ENCODE data around the gene ACVRL1. TPM values are rescaled to one million over a fixed set of nuclear protein-coding genes. Genes with fewer than 3 reads are reported as not detected.
A peak's percentile ranks its signal among the peaks of the same experiment; 100 is the strongest.

Gene ACVRL1
- total and polyA plus RNA-seq, 9 of the 15 experiments (the other 6 are each of a cell fraction or from before 2014, with no cell fraction given), result 0.07 to 1.4 (median 0.30) TPM

- H4K20me1 ChIP-seq (replicated peaks; ENCODE audit: control insufficient read depth, insufficient read depth, low read length), result peaks cover 9% of the 10 kb centered on the region
- no peaks in the 10 kb centered on the region for H3K36me3 ChIP-seq (ENCODE audit: control insufficient read depth, insufficient read depth, low read length)
- H3K4me2 ChIP-seq (ENCODE audit: insufficient read depth, low read length), result no peak overlapping the region
- H3K79me2 ChIP-seq (ENCODE audit: control insufficient read depth, insufficient read depth, low read length), result no peaks in the 10 kb centered on the region
- no TSS peak for BruUV-seq (replicated peaks)
- FAIRE-seq, result no peak
- ChIA-PET POLR2A (interaction anchor here (0.5 to 1.1 kb wide), 5 partner anchors 9 to 355 kb away, joined by 3 to 5 read pairs (median 3); no protein-coding TSS in a partner anchor), CTCF (ENCODE audit: low intra/inter-chr PET ratio) (no interaction called here)
- H3K27me3 ChIP-seq (ENCODE audit: control insufficient read depth in 2 of 2, insufficient read depth in 2 of 2, low read length in 2 of 2), result peaks cover 41 to 82% of the 10 kb centered on the region in 2 experiments
- DNase-seq (ENCODE audit: extremely low read depth in 1 of 4, low spot score in 3 of 4), result peak in 1 of 4 experiments; percentile 39
- intact Hi-C loops (cut with micrococcal nuclease) (no loop called here), in situ Hi-C loops (cut with MboI) (no loop called here)
- peak; percentile 72 for ATAC-seq
- H3K9ac ChIP-seq (ENCODE audit: insufficient read depth in 1 of 2, low read depth in 2 of 2, low read length in 2 of 2), result no peak overlapping the region; a peak in 1 of 4 replicates
- no peak overlapping the region for H2AFZ ChIP-seq (ENCODE audit: low read depth, low read length)
- no peak overlapping the region for H3K27ac ChIP-seq (ENCODE audit: extremely low read depth, low read depth, low read length)
- 4% methylated on average over 50 of the region's 53 CpGs for WGBS (ENCODE audit: insufficient coverage, low coverage, missing lambda C conversion rate)
- H3K9me3 ChIP-seq (replicated peaks; ENCODE audit: control insufficient read depth, insufficient read depth, low read depth, low read length), result no peaks in the 10 kb centered on the region
- H3K9me1 ChIP-seq (ENCODE audit: control insufficient read depth, insufficient read depth, low read length), result no peaks in the 10 kb centered on the region
- H3K4me1 ChIP-seq (replicated peaks in 1 of 2; ENCODE audit: control insufficient read depth in 2 of 2, insufficient read depth in 2 of 2, low read length in 2 of 2), result peaks cover 0 to 16% of the 10 kb centered on the region in 2 experiments; a peak in 3 of 5 replicates
- no peak overlapping the region for H3K4me3 ChIP-seq
- peak; percentile 43 for TF ChIP-seq PKNOX1 (IDR thresholded peaks at IDR 0.05)
- no peak for TF ChIP-seq CBFA2T2 (conservative IDR thresholded peaks at IDR 0.05)
- no peak for TF ChIP-seq GTF3C2 (IDR thresholded peaks at IDR 0.05; ENCODE audit: borderline replicate concordance, extremely low read depth, insufficient read length)
- TF ChIP-seq ZNF174 (CRISPR knock-in tag; IDR thresholded peaks at IDR 0.05), result no peak
- no peak for TF ChIP-seq CHD2 (IDR thresholded peaks at IDR 0.05; ENCODE audit: low read depth, low read length)
- TF ChIP-seq SMC3 (conservative IDR thresholded peaks at IDR 0.05; ENCODE audit: insufficient read depth, low read depth, low read length), result no peak
- TF ChIP-seq AFF1 (IDR thresholded peaks at IDR 0.05; ENCODE audit: low read depth in 1 of 2, partially characterized antibody in 2 of 2), result no peak
- no peak for TF ChIP-seq ZNF146 (CRISPR knock-in tag; IDR thresholded peaks at IDR 0.05; ENCODE audit: unreplicated experiment)
- no peak for TF ChIP-seq EP300 (IDR thresholded peaks at IDR 0.05; ENCODE audit: low read length)
- no peak for TF ChIP-seq HMG20A (CRISPR knock-in tag; conservative IDR thresholded peaks at IDR 0.05)
- TF ChIP-seq HNRNPLL (IDR thresholded peaks at IDR 0.05; ENCODE audit: low read depth, low read length, poor library complexity, severe bottlenecking), result no peak
- TF ChIP-seq ZNF311 (CRISPR knock-in tag; IDR thresholded peaks at IDR 0.05), result no peak
- TF ChIP-seq KLF6 (CRISPR knock-in tag; IDR thresholded peaks at IDR 0.05; ENCODE audit: borderline replicate concordance), result no peak
These were observed 43.1 kb upstream of the ACVRL1 start for GRCh38 chr12:51863933-51864832.
